Head of caudate nucleus (tissue), 42 donors: ENCODE measurements around the gene CDH26.
A peak's percentile ranks its signal among the peaks of the same experiment; 100 is the strongest.
"Not testable (repeated sequence)": the region's sequence is repeated elsewhere in the genome, so short reads cannot be mapped to it uniquely, and the experiment has no call there.

Source experiments
- DNase-seq, 42 donors: peaks; one replicate each; pipeline versions ENCODE4 v3.0.0 to v3.0.0-alpha.2; 2020 to 2021; ENCODE audit warnings: mixed read lengths in 7 of 42
- intact Hi-C: fragments of 100-400 bp; cut with DNase I; formaldehyde crosslinking; loops from one replicate; pipeline ENCODE4 v1.15.0; 2022

CDH26 gene

DNA sequence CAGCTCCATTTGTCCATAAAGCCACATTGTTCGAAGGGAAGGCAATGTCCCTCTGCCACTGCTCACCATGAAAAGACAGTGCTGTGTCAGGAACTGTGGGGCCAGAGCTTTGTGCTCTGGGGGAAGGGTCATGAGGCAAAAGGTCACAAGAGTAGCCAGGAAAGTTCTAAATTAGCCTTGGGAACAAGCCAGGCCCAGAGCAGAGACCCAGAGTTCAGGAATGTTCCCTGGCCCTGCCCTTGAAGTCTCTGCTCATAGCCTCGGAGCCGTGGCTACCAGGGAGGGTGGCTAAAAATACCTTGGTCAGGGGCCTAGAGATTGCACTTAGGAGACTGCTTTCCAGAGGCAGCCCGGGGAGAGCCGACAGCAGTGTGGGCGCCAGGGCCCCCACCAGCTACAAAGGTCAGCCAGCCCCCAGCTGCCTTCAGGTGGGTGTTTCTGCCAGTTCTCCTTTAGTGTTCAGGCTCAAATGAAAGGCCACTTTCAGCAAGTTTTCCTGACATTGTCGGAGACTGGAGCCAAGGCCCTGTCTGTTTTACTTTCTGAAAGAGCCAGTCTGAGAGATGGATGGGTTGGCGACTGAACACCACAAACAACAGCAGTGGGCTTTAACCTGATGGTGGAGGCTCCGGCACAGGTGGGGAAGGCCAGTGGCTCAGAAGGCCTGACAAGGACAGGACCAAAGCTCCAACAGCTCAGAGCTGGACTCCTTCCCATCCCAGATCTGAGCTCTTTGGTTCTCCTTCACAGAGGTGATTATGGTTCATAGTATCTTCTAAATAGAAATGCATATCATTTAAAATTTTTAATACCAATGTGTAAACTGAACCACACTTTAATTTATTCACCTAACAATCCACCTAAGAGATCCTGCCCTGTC lies 76.2 kb downstream of the CDH26 start:
- intact Hi-C loops, result no loop called here
- DNase-seq, result peak in 8 of 42 donors; percentile 17 to 45 (median 30)

GRCh38 chr20:60035486-60035885 lies 77.3 kb downstream of the CDH26 start:
- intact Hi-C loops, result no loop called here

DNA sequence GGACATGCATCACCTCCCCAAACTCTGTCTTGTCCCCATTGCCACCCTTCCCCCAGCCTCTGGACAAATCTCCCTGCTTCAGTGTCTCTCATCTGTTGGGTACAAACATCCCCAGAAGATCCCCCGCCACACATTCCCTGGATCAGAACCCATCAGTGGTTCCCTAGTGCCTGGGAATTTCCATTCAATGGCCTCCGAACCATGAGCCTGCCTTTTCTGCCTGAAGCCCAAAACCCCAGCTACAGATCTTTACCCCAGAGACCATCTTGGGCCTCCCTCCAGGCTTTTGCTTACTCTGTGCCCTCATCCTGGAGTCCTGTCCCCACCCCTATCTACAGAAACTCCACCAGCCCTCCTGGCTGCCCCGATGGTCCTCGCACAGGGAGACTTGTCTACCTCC lies 78.1 kb downstream of the CDH26 start:
- intact Hi-C loops, result no loop called here
- DNase-seq, result no peak

More at GRCh38 chr20:60035486-60035885, 77.3 kb downstream of the CDH26 start:
- no peak for DNase-seq

DNA sequence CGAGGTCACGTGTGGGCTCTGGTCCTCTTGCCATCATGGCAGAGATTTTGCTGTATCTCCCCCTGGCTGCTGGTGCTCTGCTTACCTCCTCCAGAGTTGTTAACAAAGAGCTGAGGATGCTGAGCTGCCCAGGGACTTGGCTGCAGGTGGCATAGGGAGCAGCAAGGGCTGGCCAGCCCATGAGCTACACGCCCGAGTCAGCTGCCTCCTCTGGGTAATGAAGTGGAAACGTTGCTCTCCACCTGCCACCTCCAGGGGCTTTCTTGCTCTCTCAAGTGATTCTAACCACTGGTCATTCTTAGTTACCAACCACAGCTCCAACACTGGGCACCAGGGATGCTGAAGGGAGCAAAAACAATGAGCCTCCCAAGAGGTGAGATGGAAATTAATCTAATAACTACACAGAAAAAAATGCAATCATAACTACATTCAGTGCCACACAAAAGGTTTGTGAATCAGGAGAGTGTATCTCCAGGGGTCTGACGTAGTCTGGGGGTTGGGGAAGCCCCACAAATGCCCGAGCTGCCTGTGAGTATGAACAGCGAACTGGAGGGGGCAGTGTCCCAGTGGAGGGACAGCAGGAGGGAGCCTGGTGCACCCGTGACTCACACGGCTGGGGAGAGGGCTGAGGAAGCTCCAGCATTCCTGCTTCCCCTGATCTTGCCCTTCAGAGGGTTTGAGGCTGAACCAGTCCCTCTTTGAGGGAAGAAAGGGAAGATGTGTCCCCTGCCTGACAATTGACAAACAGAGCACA lies 78.7 kb downstream of the CDH26 start:
- no peak for DNase-seq
- intact Hi-C loops, result no loop called here

DNA sequence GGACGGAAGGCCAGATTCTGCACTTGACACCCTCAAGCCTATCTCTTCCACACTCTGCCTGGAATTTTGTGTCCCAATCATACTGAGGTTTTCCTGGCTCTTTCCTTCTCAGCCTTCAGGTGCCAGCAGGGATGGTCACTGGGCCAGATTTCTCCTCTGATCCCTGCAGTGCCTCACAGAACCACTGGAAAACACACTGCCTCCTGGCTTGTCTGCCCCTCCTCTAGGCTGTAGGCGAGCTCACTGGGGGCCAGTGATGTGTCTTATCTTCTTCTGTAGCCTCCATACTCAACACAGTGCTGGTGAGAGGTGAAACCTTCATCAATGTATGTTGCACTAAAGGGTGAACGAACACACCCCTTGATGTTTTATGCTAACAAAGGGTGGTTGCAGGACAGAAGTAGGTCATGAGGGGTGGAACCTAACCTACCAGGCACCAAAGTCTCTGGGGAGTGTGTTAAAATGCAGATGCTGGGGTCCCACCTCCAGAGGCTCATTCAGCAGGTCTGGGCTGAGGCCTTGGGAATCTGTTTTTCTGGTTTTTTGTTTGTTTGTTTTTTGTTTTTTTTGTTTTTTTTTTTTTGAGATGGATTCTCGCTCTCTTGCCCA lies 80.3 kb downstream of the CDH26 start:
- intact Hi-C loops, result no loop called here
- no peak for DNase-seq

DNA sequence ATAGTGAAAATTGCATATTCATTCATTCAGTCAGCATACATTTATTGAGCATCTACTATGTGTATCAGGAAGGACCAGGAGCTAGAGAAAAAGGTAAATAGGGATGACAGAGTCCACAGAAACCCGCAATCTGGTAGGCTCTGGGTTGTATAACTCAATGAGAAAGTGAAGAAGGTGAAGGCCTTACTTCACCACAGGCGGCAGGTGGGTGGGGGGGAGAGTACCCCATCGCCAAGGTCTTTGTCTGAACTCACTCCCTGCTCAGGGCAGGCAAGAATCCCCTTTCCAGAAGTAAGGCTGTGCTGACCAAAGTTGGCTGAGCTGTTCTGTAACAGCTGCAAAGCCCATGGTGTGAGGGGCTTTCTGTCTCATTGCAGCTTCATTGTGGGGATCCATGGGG lies 81.3 kb downstream of the CDH26 start:
- DNase-seq, result no peak
- intact Hi-C loops, result no loop called here

DNA sequence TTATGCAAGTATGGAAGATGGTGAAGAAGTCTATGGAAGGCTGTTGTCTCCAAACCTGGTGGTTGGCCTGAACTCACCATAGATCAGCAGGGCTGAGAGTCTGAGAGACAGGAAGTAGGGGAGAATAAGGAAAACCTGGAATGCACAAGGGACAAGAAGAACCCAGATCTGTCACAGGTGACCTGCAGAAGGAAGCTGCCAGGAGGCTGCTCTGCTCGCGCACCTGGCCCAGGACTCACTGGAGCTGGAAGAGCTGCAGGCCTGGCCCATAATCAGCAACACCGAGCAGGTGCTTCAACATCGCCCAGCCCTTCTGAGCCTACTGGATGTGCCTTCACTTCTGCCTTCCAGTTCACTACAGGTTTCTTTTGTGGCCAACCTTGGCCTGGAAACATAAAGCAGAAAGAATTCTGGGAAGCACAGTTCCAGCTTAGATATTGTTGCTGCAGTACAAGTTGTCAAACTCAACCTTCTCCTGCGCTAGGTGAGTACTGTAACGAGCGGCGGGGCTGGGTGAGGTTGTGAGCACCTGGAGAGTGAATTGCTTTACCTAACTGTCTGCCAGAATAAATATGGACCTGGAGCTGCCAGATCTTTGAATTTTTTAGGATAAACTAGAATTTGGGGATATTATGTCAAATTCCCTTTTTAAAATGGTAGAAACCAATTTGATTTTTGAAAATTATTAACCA lies 82.4 kb downstream of the CDH26 start:
- DNase-seq, result no peak
- intact Hi-C loops, result no loop called here

GRCh38 chr20:60041436-60042165 lies 83.4 kb downstream of the CDH26 start:
- DNase-seq, intact Hi-C loops: not testable (repeated sequence)

GRCh38 chr20:60043435-60043834 lies 85.2 kb downstream of the CDH26 start:
- no peak for DNase-seq
- intact Hi-C loops, result no loop called here

DNA sequence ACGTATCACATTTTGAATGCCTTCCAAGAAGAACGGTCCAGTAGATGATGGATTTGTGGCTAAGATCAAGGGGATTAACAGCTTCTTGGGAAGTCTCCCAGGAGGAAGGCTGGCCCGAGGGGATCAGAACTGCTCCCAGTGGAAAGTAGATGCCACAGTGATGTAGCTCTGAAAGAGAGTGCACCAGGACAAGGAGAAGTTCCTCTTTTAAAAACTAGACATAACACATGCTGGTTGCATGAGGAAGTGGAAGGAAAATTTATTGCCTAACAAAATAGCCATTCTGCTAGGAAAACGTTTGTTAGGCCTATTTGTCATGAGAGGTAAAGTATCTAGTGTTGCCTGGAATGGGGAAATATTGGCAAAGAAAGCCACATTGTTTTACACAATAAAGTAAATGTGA lies 87.8 kb downstream of the CDH26 start:
- peak in 1 of 42 donors; percentile 21 for DNase-seq
- intact Hi-C loops, result no loop called here

GRCh38 chr20:60046436-60046835 lies 88.2 kb downstream of the CDH26 start:
- DNase-seq, result peak in 1 of 42 donors; percentile 22

GRCh38 chr20:60046860-60047259 lies 88.6 kb downstream of the CDH26 start:
- no peak for DNase-seq
- intact Hi-C loops, result no loop called here

More at GRCh38 chr20:60046436-60046835, 88.2 kb downstream of the CDH26 start:
- intact Hi-C loops, result no loop called here

GRCh38 chr20:60048634-60049521 lies 90.7 kb downstream of the CDH26 start:
- no peak for DNase-seq
- intact Hi-C loops, result no loop called here

- intact Hi-C loops, result no loop called here
- no peak for DNase-seq
Measured at GRCh38 chr20:60049601-60050000, 91.4 kb downstream of the CDH26 start.

DNA sequence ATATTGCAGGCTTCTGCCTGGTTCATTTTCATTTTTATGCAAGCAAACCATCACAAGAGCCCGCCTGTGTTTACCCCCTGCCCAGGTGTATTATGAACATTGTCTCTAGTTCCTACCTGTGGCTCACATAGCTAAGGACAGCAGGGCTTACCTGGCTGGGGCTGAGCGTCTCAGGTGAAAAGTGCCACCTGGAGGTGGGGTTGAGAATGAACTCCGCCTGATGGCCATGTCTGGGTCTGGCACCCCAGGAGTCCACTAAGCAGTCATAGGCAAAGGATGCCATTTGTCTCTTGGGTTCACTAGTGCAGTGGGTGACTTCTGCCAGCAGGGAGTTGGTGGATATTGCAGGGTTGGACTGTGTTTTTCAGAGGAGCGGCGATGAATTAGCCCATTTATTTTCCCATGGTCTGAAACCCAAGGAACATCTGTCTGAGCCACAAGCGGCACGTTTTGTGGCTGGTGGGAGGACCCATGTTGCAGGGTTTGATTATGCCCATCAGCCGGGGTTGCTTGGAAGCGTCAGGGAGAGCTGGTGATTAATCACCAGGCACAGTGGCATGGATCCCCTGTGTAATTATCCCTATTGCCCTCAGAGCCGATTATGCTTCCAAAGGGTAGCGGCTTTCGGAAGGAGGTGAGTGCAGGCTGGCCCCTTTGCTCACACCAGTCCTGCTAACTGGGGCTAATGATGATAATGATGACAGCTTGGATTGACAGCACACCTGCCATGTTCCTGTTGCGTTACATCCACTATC lies 92.1 kb downstream of the CDH26 start:
- no peak for DNase-seq
- intact Hi-C loops, result no loop called here

DNA sequence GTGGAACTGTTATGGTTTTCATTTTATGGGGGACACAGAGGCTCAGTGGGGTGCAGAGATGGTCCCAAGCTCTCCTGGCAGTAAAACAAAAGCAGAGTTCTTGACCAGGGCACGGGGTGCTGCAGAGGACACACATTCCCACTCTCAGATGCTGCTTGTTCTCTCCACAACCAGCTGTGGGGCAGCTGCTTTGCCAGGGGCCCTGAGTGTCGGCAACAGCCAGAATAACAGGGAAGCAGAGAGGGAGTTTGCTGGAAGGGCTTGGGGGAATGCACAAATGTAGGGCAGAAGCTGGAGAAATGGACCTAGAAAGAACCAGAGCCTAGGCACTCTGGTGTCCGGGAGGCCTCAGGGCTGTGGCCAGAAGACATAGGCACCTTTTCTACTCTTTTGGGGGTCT lies 93.7 kb downstream of the CDH26 start:
- intact Hi-C loops, result no loop called here
- no peak for DNase-seq

GRCh38 chr20:60052322-60052721 lies 94.1 kb downstream of the CDH26 start:
- intact Hi-C loops, result no loop called here
- no peak for DNase-seq
